ENCODE measurements around the gene MRGPRX3.
"Not testable (repeated sequence)": the region's sequence is repeated elsewhere in the genome, so short reads cannot be mapped to it uniquely, and the experiment has no call there.

The MRGPRX3 gene

GRCh38 chr11:18132341-18132740 lies at the start of gene MRGPRX3:
Gene MRGPRX3 (plus strand): TSS chr11:18132571. CDS start chr11:18137203, 4,632 bp downstream.
- no peak for DNase-seq (ENCODE audit: low read depth in 3 of 3)

GRCh38 chr11:18088366-18088765 lies 44.0 kb upstream of the MRGPRX3 start:
- no peak for DNase-seq (ENCODE audit: low read depth in 3 of 3)

GRCh38 chr11:18088966-18089365 lies 43.4 kb upstream of the MRGPRX3 start:
- DNase-seq (ENCODE audit: low read depth in 3 of 3), result no peak

DNA sequence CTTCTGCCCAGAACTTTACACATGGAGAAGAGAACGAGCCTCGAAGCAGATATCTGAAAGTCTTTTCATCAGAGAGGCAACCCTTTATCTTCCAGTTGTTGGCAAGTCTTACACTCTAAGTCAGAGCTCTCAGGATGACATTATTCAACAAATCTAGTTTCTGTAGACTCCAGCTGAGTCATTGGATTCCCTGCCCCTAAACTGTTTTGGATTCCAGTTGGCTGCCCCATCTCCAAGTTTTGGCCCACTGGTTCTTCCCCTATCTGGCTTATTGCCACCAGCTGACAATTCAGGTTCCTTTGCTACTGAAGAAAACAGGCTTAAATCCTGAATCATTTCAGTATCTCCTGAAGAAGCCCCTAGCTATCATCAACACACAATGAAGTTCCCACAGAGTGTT lies 40.6 kb upstream of the MRGPRX3 start:
- no peak for DNase-seq (ENCODE audit: low read depth in 3 of 3)

DNA sequence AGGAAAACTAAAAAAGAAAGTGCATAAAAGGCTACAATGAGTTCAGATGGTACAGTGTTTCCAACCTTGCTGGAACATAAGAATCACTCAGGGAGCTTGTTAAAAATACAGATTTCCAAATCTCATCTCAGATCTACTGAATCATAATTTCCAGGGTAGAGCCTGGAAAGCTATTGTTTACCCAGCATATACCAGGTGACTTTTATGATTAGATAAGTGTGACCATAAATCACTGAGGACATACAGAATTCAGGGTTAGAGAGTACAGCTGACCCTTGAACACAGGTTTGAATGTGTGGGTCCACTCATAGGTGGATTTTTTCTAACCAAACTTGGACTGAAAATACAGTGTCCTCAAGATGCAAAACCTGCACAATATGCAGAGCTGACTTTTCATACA lies 38.4 kb upstream of the MRGPRX3 start:
- no peak for DNase-seq (ENCODE audit: low read depth in 3 of 3)

- DNase-seq (ENCODE audit: low read depth in 3 of 3), result no peak
Observed at GRCh38 chr11:18100926-18101656, 31.3 kb upstream of the MRGPRX3 start.

GRCh38 chr11:18105086-18105801 lies 27.1 kb upstream of the MRGPRX3 start:
- DNase-seq (ENCODE audit: low read depth in 3 of 3), result no peak

DNA sequence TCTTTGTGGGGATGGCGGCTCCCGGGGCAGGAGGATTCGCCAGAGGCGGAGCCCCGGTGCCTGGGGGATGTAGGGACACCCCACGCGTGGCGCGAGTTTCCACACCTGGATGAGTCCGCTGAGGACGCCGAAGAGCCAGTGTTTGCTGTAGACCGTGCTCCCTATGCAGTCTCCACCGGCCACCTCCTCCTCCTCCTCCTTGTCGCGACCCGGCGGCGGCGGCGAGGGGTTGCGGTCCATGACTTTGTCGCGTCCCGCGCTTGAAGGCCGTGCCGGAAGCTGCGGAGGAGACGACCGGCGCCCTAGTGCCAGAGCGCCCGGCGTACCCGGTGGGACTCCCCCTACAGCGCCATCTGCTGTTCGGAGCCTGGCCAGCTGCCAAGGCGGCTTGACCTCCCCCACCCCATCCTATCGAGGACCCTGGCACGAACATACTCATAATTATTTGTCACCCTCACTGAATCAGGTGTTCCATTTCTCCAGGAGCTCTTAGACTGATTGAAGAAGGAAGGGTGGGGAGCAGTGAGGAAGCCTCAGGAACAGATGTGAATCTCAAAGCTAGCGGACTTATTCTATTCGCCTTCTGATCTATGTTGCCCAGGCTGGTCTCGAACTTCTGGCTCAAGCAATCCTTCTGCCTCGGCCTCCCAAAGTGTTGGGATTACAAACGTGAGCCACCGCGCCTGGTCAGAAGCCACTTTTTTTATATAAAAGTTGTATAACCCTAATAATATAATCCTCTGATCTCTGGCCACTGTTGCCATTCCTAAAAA lies 26.4 kb upstream of the MRGPRX3 start, which contains the start of gene SAAL1:
Gene SAAL1, minus strand, starts transcription at position 281 of the 773 bp plus-strand sequence. Its CDS starts 41 bp downstream, at position 240.
- DNase-seq (ENCODE audit: low read depth in 3 of 3), result peak; percentile 80 to 90 (median 81)

- no peak for DNase-seq (ENCODE audit: low read depth in 3 of 3)
Observed at GRCh38 chr11:18106688-18107087, 25.7 kb upstream of the MRGPRX3 start.

DNA sequence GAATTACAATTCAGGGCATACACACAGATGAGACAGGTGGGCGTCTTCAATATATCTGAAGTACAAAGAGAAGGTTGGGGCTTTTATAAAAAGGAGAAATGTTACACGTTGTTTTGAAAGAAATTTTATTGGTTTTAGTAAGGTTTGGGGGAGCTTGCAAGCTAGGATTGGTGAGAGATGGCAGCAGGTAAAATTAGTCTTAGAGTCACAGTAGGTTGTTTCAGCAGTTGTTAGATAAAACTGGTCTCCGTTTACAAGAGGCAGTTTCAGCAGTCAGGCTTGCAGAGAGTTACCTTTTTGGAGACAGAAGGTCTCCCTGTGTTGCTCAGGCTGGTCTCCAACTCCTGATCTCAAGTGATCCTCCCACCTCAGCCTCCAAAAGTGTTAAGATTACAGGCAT lies 24.1 kb upstream of the MRGPRX3 start:
- DNase-seq (ENCODE audit: low read depth in 3 of 3), result no peak

GRCh38 chr11:18111005-18111404 lies 21.4 kb upstream of the MRGPRX3 start:
- no peak for DNase-seq (ENCODE audit: low read depth in 3 of 3)

GRCh38 chr11:18115360-18116127 lies 16.8 kb upstream of the MRGPRX3 start:
- peak; percentile 25 to 42 (median 29) for DNase-seq (ENCODE audit: low read depth in 3 of 3)

- DNase-seq (ENCODE audit: low read depth in 3 of 3), result not testable (repeated sequence)
Observed at GRCh38 chr11:18121331-18121828, 11.0 kb upstream of the MRGPRX3 start.

- DNase-seq (ENCODE audit: low read depth in 3 of 3), result not testable (repeated sequence)
Observed at GRCh38 chr11:18131115-18131514, 1.3 kb upstream of the MRGPRX3 start.

- no peak for DNase-seq (ENCODE audit: low read depth in 3 of 3)
Observed at GRCh38 chr11:18135308-18135707, 2.9 kb downstream of the MRGPRX3 start.

GRCh38 chr11:18137186-18137800 lies 4.9 kb downstream of the MRGPRX3 start:
- no peak for DNase-seq (ENCODE audit: low read depth in 3 of 3)

DNA sequence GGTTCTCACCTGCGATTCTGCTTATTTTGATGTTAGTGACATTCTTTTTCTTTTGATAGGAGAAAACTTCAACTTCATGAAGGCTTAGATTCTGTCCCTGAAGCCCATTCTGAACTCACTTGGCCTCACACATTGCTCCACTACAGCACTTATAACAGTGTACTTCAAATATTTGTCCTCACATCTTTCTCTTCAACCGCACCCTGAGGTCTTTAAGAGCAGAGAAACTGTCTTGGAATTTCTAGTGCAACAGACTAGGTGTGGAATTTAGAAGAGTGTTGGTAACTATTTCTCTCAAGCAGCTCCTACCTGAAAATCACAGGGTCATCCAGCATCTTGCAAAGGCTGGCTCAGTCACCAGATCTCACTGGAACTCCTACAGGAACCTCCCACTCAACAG lies 7.8 kb downstream of the MRGPRX3 start:
- no peak for DNase-seq (ENCODE audit: low read depth in 3 of 3)

DNA sequence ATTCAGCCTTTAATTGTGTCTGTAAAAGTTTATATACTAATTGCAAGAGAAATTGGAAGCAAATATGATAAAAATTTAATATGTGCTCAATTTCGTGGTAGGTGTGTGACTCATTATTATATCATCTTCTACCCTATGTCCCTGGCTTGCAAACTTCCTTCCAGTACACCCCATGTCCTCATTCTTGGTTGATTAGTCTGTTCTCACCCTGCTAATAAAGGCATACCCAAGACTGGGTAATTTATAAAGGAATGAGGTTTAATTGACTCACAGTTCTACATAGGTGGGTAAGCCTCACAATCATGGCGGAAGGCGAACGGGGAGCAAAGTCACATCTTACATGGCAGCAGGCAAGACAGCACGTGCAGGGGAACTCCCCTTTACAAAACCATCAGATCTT lies 11.9 kb downstream of the MRGPRX3 start:
- DNase-seq (ENCODE audit: low read depth in 3 of 3), result no peak

DNA sequence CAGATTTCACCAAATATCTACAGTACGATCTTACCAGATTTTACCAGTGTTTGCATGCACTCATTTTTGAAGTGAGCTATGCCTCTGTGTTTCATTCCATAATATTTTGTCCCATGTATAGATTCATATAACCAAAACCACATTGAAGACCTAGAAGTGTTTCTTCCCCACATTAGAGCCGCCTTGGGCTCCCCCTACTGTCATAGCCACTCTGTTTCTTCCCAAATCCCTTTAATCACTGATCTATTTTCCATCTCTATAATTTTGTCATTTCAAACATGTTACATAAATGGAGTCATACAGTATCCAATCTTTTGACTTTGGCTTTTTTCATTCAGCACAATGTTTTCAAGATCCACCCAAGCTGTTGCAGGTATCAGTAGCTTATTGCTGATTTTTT lies 12.7 kb downstream of the MRGPRX3 start:
- DNase-seq (ENCODE audit: low read depth in 3 of 3), result no peak

- DNase-seq (ENCODE audit: low read depth in 3 of 3), result no peak
Observed at GRCh38 chr11:18145837-18146236, 13.5 kb downstream of the MRGPRX3 start.

GRCh38 chr11:18151581-18151980 lies 19.2 kb downstream of the MRGPRX3 start:
- DNase-seq (ENCODE audit: low read depth in 3 of 3), result no peak

All from stimulated activated CD4-positive, alpha-beta T cell treated with anti-CD3 and anti-CD28 coated beads, TNF-alpha, amount 100 ng/mL, for 4 hours (primary cell).